Stimulated activated CD4-positive, alpha-beta T cell treated with anti-CD3 and anti-CD28 coated beads, Interleukin-1b, Interleukin-23, amount 100 ng/mL, for 24 hours (primary cell): ENCODE results near the gene MYL3.
A peak's percentile ranks its signal among the peaks of the same experiment; 100 is the strongest.
"Not testable (repeated sequence)": the region's sequence is repeated elsewhere in the genome, so short reads cannot be mapped to it uniquely, and the experiment has no call there.

Experiments used
- DNase-seq, 4 experiments: peaks; one replicate each; pipeline ENCODE4 v3.0.0-alpha.2; 2020; ENCODE audit warnings: low read depth in 4 of 4, low spot score in 1 of 4

The MYL3 gene

DNA sequence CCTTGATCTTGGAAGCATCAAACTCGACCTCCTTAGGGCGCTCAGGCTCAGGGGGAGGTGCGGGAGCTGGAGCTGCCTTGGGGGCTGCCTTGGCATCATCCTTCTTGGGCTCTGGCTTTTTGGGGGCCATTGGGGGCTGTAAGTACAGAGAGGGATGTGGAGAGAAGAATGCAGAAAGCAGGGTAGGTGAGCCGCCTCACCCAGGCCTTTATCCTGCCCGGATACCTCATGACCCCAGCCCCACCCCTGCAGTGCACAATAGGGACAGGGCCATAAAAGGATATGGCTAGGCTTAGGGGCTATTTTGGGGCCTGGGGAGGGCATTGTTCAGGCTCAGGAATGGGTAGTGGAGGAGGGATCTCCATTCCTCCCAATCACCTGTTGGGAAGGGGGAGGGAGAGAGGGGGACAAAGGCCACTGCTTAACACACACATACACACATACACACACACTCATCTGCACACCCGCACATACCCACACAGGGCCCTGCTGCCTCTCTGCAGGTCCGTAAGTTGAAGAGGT is at the start of gene MYL3:
Gene MYL3 (minus strand): TSS at position 184 of the 522 bp plus-strand sequence. CDS start 54 bp downstream, at position 130.
- DNase-seq: no peak

GRCh38 chr3:46912986-46913385 is 49.7 kb upstream of the MYL3 start:
- no peak for DNase-seq

DNA sequence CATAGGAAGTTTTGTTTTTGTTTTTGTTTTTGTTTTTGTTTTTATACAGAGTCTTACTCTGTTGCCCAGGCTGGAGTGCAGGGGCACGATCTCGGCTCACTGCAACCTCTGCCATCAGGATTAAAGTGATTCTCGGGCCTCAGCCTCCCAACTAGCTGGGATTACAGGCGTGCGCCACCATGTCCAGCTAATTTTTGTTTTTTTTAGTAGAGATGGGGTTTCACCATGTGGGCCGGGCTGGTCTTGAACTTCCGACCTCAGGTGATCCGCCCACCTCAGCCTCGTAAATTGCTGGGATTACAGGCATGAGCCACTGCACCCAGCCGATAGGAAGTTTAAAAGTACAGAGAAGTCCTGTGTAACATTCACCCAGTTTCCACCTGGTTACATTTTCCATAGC is 47.7 kb upstream of the MYL3 start:
- DNase-seq: not testable (repeated sequence)

- DNase-seq: no peak
Observed at GRCh38 chr3:46910166-46910760, 47.0 kb upstream of the MYL3 start.

DNA sequence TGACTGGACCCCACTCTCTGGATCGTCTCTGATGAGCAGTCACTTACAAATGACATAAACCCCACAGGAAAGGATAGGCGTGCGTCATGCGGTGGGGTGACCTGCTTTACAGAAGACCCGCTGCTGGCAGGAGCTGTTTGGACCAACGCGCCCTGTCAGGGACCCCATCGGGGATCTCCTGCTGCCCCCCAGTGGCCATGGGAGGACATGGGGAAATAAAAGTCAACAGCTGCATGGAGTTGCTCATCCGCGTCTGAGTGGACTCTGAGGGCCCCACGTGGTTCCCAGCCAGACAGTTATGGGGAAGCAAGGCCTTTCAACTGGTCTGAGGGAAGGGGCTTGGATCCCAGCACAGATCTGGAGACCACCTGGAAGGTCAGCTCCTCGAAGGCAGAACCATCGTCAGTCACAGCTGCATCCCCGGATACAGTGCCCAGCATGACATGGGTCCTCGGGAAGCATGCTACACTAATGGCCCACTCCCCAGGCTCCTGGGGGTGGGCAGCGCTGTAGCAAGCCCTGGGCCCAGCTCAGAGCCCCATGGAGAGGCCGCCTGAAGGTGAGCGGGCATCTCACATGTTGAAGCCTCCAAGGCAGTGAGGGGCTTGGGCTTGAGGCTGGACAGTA is 46.4 kb upstream of the MYL3 start:
- peak; percentile 44 to 74 (median 58) for DNase-seq

- no peak for DNase-seq
Observed at GRCh38 chr3:46908986-46909534, 45.8 kb upstream of the MYL3 start.

GRCh38 chr3:46908294-46908985 is 45.2 kb upstream of the MYL3 start:
- DNase-seq: no peak

DNA sequence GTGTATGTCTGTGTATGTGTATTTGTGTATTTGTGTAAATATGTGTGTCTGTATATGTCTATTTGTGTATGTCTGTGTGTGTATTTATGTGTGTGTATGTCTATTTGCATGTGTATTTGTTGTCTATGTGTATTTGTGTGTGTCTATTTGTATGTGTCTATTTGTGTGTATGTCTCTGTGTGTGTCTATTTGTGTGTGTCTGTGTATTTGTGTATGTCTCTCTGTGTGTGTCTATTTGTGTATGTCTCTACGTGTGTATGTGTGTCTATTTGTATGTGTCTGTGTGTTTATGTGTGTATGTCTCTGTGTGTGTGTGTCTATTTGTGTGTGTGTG is 44.7 kb upstream of the MYL3 start:
- DNase-seq: no peak

GRCh38 chr3:46907271-46907670 is 44.0 kb upstream of the MYL3 start:
- no peak for DNase-seq

DNA sequence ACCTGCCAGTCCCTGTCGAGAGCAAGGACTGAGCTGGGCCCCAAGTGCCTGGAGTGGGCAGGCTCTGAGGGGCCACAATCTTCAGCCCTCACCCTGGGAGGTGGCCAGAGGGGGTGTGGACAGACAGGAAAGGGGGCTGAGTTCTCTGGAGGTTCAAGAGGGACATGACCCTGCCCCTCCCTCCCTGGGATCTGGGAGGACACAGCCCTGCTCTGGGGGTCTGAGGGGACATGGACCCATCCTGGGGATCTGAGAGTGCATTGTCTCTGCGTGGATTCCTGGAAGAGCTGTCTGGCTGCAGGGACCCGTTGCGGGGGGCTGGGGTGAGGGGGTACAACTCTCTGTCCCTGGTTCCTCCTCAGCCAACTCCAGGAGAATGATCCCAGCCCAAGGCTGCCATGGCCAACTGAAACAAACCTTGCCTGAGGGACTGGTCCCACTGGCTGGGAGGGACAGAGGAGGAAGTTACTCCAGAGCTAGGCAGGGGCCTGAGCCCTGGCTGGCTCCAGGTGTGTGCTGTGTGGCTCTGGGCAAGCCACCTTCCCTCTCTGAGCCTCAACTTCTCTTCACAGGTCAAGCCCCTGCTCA is 43.3 kb upstream of the MYL3 start:
- no peak for DNase-seq

GRCh38 chr3:46905661-46906451 is 42.6 kb upstream of the MYL3 start:
- DNase-seq: no peak

- DNase-seq: no peak
Observed at GRCh38 chr3:46905213-46905560, 41.9 kb upstream of the MYL3 start.

- no peak for DNase-seq
Observed at GRCh38 chr3:46904303-46905212, 41.3 kb upstream of the MYL3 start.

DNA sequence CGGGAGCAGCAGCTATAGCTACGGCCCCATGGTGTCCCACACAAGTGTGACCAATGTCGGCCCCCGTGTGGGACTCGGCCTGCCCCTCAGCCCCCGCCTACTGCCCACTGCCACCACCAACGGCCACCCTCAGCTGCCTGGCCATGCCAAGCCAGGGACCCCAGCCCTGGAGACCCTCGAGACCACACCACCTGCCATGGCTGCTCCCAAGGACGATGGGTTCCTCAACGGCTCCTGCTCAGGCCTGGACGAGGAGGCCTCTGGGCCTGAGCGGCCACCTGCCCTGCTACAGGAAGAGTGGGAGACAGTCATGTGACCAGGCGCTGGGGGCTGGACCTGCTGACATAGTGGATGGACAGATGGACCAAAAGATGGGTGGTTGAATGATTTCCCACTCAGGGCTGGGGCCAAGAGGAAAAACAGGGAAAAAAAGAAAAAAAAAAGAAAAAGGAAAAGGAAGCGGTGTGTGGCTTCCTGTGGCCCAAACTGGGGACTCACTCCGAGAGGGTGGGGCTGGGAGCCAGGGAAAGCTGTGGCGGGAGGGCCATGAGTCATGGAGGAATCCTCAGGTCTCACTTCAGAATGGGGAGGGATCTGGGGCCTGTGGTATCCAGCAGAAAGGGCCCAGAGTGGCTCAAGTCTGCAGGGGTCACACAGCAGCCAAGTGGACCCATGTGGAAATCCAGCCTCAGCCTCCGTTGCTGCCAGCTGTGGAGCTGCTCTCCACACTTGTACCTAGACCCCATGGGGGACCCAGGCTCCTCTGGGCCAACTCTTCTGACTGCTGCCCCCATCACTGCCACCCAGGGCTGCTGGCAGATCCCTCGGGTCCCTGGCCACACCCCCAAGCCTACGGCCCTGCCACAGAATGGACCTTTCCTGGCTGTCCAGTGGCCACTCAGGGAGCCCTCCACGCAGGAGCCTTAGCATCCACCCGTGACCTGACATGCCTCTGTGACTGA is 40.4 kb upstream of the MYL3 start:
- DNase-seq: no peak

DNA sequence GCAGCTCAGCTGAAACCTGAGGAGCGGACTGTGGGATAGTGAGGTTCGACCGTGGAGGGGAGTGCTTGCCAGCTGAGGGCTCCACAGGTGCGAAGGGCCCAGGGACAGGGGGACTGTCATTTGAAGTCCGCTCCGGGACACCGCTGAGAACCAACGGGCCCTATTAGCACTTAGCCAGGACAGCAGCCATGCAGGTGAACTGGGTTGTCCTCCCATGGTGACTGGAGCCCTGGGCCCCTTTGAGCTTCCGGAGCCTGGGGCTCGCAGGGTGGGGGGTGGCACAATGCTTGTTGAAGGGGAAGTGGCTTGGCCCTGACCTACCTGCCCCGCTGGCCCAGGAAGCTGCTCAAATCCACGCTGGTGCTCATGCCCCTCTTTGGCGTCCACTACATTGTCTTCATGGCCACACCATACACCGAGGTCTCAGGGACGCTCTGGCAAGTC is 39.0 kb upstream of the MYL3 start:
- DNase-seq: no peak

DNA sequence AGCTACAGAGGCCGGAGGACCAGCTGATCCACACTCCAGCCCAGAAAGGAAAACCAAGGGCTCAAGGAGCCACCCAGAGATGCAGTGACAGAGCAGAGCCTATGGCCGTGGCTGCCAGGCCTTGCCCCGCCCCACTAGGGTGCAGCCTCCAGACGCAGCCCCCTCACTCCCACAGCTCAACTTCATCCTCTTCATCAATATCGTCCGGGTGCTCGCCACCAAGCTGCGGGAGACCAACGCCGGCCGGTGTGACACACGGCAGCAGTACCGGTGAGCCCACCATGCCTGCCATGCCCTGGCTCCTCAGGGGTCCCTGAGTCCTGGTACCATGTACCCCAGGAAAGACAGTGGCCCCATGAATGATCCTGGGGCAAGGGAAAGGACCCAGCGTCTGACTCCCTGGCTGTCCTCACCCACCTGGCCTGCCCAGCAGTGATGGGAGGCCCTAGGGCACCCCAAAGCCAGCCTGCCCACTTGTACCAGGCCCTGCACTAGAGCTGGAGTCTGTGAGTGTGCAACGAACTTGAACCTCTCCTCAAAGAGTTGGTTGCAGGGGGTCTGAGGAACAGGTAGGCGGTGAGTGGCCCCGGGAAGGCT is 38.4 kb upstream of the MYL3 start:
- no peak for DNase-seq

- DNase-seq: no peak
Observed at GRCh38 chr3:46901061-46901460, 37.8 kb upstream of the MYL3 start.

GRCh38 chr3:46900356-46900755 is 37.1 kb upstream of the MYL3 start:
- no peak for DNase-seq

- no peak for DNase-seq
Observed at GRCh38 chr3:46900007-46900292, 36.7 kb upstream of the MYL3 start.
